K562 (cell line): ENCODE measurements around the gene TPSG1. TPM values are rescaled to one million over a fixed set of nuclear protein-coding genes. Genes with fewer than 3 reads are reported as not detected.

Experiments
- C11orf30 ChIP-seq: fragments of 450-650 bp; IDR thresholded peaks from 2 replicates; pipeline ENCODE4 v1.6.1; 2016; ENCODE audit warnings: low read depth, mild to moderate bottlenecking
- E4F1 ChIP-seq: fragments of 250-450 bp; sonication (Bioruptor Pico); IDR thresholded peaks from 2 replicates; pipeline ENCODE4 v1.5.0; 2021; ENCODE audit warnings: mild to moderate bottlenecking, borderline replicate concordance
- EHMT2 ChIP-seq: fragments of 450-650 bp; IDR thresholded peaks from 2 replicates; pipeline ENCODE4 v1.6.1; 2018; ENCODE audit warnings: antibody characterized with exemption
- ESRRB ChIP-seq: fragments of 250-450 bp; sonication (Bioruptor Pico); IDR thresholded peaks from 2 replicates; pipeline ENCODE4 v1.5.0; 2020; ENCODE audit warnings: mild to moderate bottlenecking, moderate library complexity, borderline replicate concordance
- HCFC1 ChIP-seq: IDR thresholded peaks from 2 replicates; pipeline ENCODE4 v1.6.1; 2012; ENCODE audit warnings: low read depth, low read length, improper control_type of control experiment
- HDAC8 ChIP-seq: fragments of 450-650 bp; IDR thresholded peaks from 2 replicates; pipeline ENCODE4 v1.6.1; 2016; ENCODE audit warnings: mild to moderate bottlenecking, missing genetic modification characterization, moderate library complexity, missing compliant biosample characterization
- KAT7 ChIP-seq: sonication (generic); formaldehyde crosslinking; IDR thresholded peaks from 2 replicates; pipeline ENCODE4 v1.8.0; 2022; ENCODE audit warnings: missing genetic modification reagents, mild to moderate bottlenecking, borderline replicate concordance
- PPARD ChIP-seq: fragments of 250-450 bp; sonication (Bioruptor Pico); IDR thresholded peaks from 2 replicates; pipeline ENCODE4 v1.8.0; 2022; ENCODE audit warnings: inconsistent platforms, mild to moderate bottlenecking, moderate library complexity
- TCF7L2 ChIP-seq: fragments of 150-350 bp; IDR thresholded peaks from 2 replicates; pipeline ENCODE4 v1.6.1; 2016; ENCODE audit warnings: low read depth, mild to moderate bottlenecking, low read length, moderate library complexity
- TFE3 ChIP-seq: fragments of 450-650 bp; formaldehyde crosslinking; IDR thresholded peaks from 2 replicates; pipeline ENCODE4 v1.4.0; 2020; ENCODE audit warnings: mild to moderate bottlenecking, mixed read lengths
- ZKSCAN3 ChIP-seq: fragments of 250-450 bp; sonication (Bioruptor Pico); IDR thresholded peaks from 2 replicates; pipeline ENCODE4 v1.4.0; 2020
- ZNF124 ChIP-seq: sonication (generic); formaldehyde crosslinking; IDR thresholded peaks from 2 replicates; pipeline ENCODE4 v1.8.1; 2022; ENCODE audit warnings: missing genetic modification reagents
- ZNF263 ChIP-seq: sonication (generic); formaldehyde crosslinking; IDR thresholded peaks from 2 replicates; pipeline ENCODE4 v1.8.0; 2022; ENCODE audit warnings: mild to moderate bottlenecking, missing genetic modification reagents, borderline replicate concordance
- ZNF384 ChIP-seq: IDR thresholded peaks from 2 replicates; pipeline ENCODE4 v1.6.1; 2012; ENCODE audit warnings: low read depth, low read length, improper control_type of control experiment
- ZNF41 ChIP-seq: fragments of 250-450 bp; sonication (Bioruptor Pico); conservative IDR thresholded peaks from 2 replicates; pipeline ENCODE4 v1.4.0; 2020; ENCODE audit warnings: mild to moderate bottlenecking
- ZNF592 ChIP-seq: fragments of 450-650 bp; IDR thresholded peaks from 2 replicates; pipeline ENCODE4 v1.6.1; 2017; ENCODE audit warnings: antibody characterized with exemption, mild to moderate bottlenecking
- polyA plus RNA-seq, 8 experiments: library from polyadenylated mRNA; depleted of rRNA in 4 of 8; stranded (reverse) in 5 of 8; unstranded in 3 of 8; fragments of >200 nt; fragmentation: Nextera tagmentation in 2 of 8; fragmentation: Illumina TruSeq in 1 of 8; extraction: Ambion mirVana in 2 of 8; extraction: Trizol in 1 of 8; gene quantifications; 2 replicates each; pipeline versions ENCODE4 v1.2.1 to v1.2.3, GENCODE V29; 2011 to 2014; ENCODE audit warnings: inconsistent platforms in 1 of 8, missing spikeins in 1 of 8
- total RNA-seq, 7 experiments: library from RNA; depleted of rRNA in 6 of 7; stranded (reverse); fragments of >200 nt in 6 of 7; fragmentation: Illumina TruSeq in 2 of 7; extraction: Trizol in 2 of 7; gene quantifications; 2 replicates each; pipeline versions ENCODE4 v1.2.1 to v1.2.3, GENCODE V29; 2011 to 2021; ENCODE audit warnings: low replicate concordance in 1 of 7
- TF ChIP-seq, protein P1 (sequence below): IDR thresholded peaks from 2 replicates; pipeline ENCODE4 v1.6.1; 2011; ENCODE audit warnings: borderline replicate concordance, low read depth, mild to moderate bottlenecking, moderate library complexity, low read length; ENCODE audit not compliant: insufficient read depth, poor library complexity, severe bottlenecking

The TPSG1 gene
- total and polyA plus RNA-seq, 9 of the 15 experiments (the other 6 are each of a cell fraction or from before 2014, with no cell fraction given), result not detected

- TF ChIP-seq ESRRB (no peak), HCFC1 (no peak), C11orf30 (no peak), ZNF592 (no peak), ZNF124 (CRISPR knock-in tag) (no peak), ZNF41 (CRISPR knock-in tag) (no peak), ZNF263 (CRISPR knock-in tag) (no peak; the same call in 1 of the 2 replicates), EHMT2 (no peak), TFE3 (CRISPR knock-in tag) (no peak), ZNF384 (no peak), HDAC8 (tag) (no peak), TCF7L2 (no peak), E4F1 (CRISPR knock-in tag) (no peak), ZKSCAN3 (no peak), KAT7 (CRISPR knock-in tag) (no peak), PPARD (CRISPR knock-in tag) (no peak)
- TF ChIP-seq, protein P1, sequence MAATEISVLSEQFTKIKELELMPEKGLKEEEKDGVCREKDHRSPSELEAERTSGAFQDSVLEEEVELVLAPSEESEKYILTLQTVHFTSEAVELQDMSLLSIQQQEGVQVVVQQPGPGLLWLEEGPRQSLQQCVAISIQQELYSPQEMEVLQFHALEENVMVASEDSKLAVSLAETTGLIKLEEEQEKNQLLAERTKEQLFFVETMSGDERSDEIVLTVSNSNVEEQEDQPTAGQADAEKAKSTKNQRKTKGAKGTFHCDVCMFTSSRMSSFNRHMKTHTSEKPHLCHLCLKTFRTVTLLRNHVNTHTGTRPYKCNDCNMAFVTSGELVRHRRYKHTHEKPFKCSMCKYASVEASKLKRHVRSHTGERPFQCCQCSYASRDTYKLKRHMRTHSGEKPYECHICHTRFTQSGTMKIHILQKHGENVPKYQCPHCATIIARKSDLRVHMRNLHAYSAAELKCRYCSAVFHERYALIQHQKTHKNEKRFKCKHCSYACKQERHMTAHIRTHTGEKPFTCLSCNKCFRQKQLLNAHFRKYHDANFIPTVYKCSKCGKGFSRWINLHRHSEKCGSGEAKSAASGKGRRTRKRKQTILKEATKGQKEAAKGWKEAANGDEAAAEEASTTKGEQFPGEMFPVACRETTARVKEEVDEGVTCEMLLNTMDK, result peak; percentile 83
These were observed 4.9 kb downstream of the TPSG1 start (continued) for GRCh38 chr16:1220098-1220728.
